OCI-LY7 (cell line): ENCODE measurements around the gene LHFPL2. TPM values are rescaled to one million over a fixed set of nuclear protein-coding genes. Genes with fewer than 3 reads are reported as not detected.

Experiments used
- BruUV-seq: library from RNA; stranded (reverse); fragments of 400-500 nt; replicated peaks from 2 replicates; lab custom pipeline; 2021; lab: Mats Ljungman, UMichigan
- CTCF ChIA-PET: fragments of 300-600 bp; sonication (Branson Sonifier 250); formaldehyde crosslinking; loops from one replicate; lab custom pipeline; 2022; ENCODE audit warnings: antibody characterized with exemption; ENCODE audit not compliant: unreplicated experiment; lab: Charles Lee
- POLR2A ChIA-PET: fragments of 300-600 bp; sonication (Branson Sonifier 250); formaldehyde crosslinking; loops from one replicate; lab custom pipeline; 2022; ENCODE audit warnings: antibody characterized with exemption; lab: Charles Lee
- DNase-seq: peaks from one replicate; pipeline ENCODE4 v3.0.0-alpha.2; 2015; ENCODE audit warnings: low spot score
- H2AFZ ChIP-seq: fragments of 200-600 bp; sonication (generic), shearing (Covaris generic); 2 replicates; pipeline ENCODE4 v1.6.1; 2014; ENCODE audit warnings: mild to moderate bottlenecking, antibody characterized with exemption, low read length, moderate library complexity
- H3K27ac ChIP-seq: fragments of 200-600 bp; sonication (generic); 2 replicates; pipeline ENCODE4 v1.5.1; 2014; ENCODE audit warnings: mixed run types, low read depth, mild to moderate bottlenecking, moderate library complexity, low read length, inconsistent platforms; ENCODE audit not compliant: poor library complexity, severe bottlenecking
- H3K36me3 ChIP-seq: fragments of 200-600 bp; sonication (generic); 2 replicates; pipeline ENCODE4 v1.6.1; 2014; ENCODE audit warnings: mild to moderate bottlenecking, antibody characterized with exemption, low read length, moderate library complexity, mixed read lengths; ENCODE audit not compliant: insufficient read depth
- H3K4me1 ChIP-seq: fragments of 200-600 bp; sonication (generic); 2 replicates; pipeline ENCODE4 v1.5.1; 2014; ENCODE audit warnings: mild to moderate bottlenecking, low read length; ENCODE audit not compliant: insufficient read depth, poor library complexity, severe bottlenecking
- H3K4me2 ChIP-seq: fragments of 200-600 bp; sonication (generic); 2 replicates; pipeline ENCODE4 v1.6.1; 2014; ENCODE audit warnings: mild to moderate bottlenecking, low read length
- H3K4me3 ChIP-seq: fragments of 200-600 bp; sonication (generic); 2 replicates; pipeline ENCODE4 v1.5.1; 2014; ENCODE audit warnings: mild to moderate bottlenecking, low read depth, low read length; ENCODE audit not compliant: poor library complexity, severe bottlenecking
- H3K79me2 ChIP-seq: fragments of 200-600 bp; sonication (generic); 2 replicates; pipeline ENCODE4 v1.6.1; 2016; ENCODE audit warnings: low read depth, mild to moderate bottlenecking, low read length, moderate library complexity, mixed read lengths; ENCODE audit not compliant: insufficient read depth
- H3K9me2 ChIP-seq: fragments of 200-600 bp; sonication (generic); 2 replicates; pipeline ENCODE4 v1.6.1; 2016; ENCODE audit warnings: mild to moderate bottlenecking, low read length, mixed read lengths; ENCODE audit not compliant: insufficient read depth
- H3K9me3 ChIP-seq: fragments of 200-600 bp; sonication (generic); 2 replicates; pipeline ENCODE4 v1.6.1; 2014; ENCODE audit warnings: mild to moderate bottlenecking, mixed run types, low read length, mixed read lengths
- H4K20me1 ChIP-seq: fragments of 200-600 bp; sonication (generic); 2 replicates; pipeline ENCODE4 v1.6.1; 2014; ENCODE audit warnings: mild to moderate bottlenecking, antibody characterized with exemption, low read length, moderate library complexity, mixed read lengths; ENCODE audit not compliant: insufficient read depth
- EZH2phosphoT487 ChIP-seq: fragments of 200-600 bp; sonication (generic); IDR thresholded peaks from 2 replicates; pipeline ENCODE4 v1.6.1; 2018; ENCODE audit warnings: low read depth, borderline replicate concordance, mild to moderate bottlenecking, mixed run types, antibody characterized with exemption, low read length, moderate library complexity, mixed read lengths
- intact Hi-C: fragments of 100-400 bp; cut with micrococcal nuclease; formaldehyde crosslinking; loops from one replicate; pipeline ENCODE4 v1.10.0; 2022; ENCODE audit not compliant: unreplicated experiment
- total RNA-seq, 2 experiments: library from RNA; depleted of rRNA in 1 of 2; stranded (reverse); fragments of >200 nt in 1 of 2; shearing (Covaris generic) in 1 of 2; gene quantifications; 2 replicates each; pipeline ENCODE4 v1.2.3, GENCODE V29; 2014 to 2022
- TF ChIP-seq, protein P1 (sequence below): fragments of 200-600 bp; sonication (generic); conservative IDR thresholded peaks from 2 replicates; pipeline ENCODE4 v1.5.1; 2014; ENCODE audit warnings: mild to moderate bottlenecking, antibody characterized with exemption, low read length, moderate library complexity, mixed read lengths

LHFPL2 gene
- total RNA-seq, 2 experiments from 2014 or later, result 12.2 to 24.0 TPM

DNA sequence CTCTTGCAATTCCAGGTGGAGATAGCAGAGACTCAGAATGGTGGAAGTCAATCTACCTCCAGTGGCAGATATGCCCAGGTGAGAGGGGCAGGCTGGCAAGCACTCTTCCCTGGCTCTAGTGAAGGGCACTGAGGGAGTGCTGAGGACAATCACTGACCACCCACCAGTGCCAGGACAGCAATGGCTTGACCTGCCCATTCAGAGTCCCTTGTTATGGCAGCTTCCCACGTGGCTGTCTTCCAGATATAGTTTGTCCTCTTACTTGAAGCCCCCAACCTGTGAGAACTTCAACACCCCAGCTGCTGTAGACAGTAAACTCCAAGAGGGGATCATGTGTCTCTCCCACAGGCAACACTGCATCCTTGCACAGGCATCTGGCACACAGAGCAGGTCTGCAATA is 104.7 kb downstream of the LHFPL2 start:
- Histone ChIP-seq H3K27ac (no peak overlapping the region), H4K20me1 (no peaks in the 10 kb centered on the region), H3K4me3 (no peak overlapping the region), H3K9me2 (no peaks in the 10 kb centered on the region), H3K4me1 (peaks cover 2% of the 10 kb centered on the region), H3K9me3 (no peaks in the 10 kb centered on the region), H2AFZ (no peak overlapping the region), H3K79me2 (no peaks in the 10 kb centered on the region), H3K4me2 (no peak overlapping the region), H3K36me3 (no peaks in the 10 kb centered on the region)
- DNase-seq, result no peak
- BruUV-seq, result no TSS peak
- ChIA-PET CTCF (no interaction called here), POLR2A (no interaction called here)
- no peak for TF ChIP-seq EZH2phosphoT487
- TF ChIP-seq, protein P1, sequence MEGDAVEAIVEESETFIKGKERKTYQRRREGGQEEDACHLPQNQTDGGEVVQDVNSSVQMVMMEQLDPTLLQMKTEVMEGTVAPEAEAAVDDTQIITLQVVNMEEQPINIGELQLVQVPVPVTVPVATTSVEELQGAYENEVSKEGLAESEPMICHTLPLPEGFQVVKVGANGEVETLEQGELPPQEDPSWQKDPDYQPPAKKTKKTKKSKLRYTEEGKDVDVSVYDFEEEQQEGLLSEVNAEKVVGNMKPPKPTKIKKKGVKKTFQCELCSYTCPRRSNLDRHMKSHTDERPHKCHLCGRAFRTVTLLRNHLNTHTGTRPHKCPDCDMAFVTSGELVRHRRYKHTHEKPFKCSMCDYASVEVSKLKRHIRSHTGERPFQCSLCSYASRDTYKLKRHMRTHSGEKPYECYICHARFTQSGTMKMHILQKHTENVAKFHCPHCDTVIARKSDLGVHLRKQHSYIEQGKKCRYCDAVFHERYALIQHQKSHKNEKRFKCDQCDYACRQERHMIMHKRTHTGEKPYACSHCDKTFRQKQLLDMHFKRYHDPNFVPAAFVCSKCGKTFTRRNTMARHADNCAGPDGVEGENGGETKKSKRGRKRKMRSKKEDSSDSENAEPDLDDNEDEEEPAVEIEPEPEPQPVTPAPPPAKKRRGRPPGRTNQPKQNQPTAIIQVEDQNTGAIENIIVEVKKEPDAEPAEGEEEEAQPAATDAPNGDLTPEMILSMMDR, result no peak
- intact Hi-C loops, result no loop called here

DNA sequence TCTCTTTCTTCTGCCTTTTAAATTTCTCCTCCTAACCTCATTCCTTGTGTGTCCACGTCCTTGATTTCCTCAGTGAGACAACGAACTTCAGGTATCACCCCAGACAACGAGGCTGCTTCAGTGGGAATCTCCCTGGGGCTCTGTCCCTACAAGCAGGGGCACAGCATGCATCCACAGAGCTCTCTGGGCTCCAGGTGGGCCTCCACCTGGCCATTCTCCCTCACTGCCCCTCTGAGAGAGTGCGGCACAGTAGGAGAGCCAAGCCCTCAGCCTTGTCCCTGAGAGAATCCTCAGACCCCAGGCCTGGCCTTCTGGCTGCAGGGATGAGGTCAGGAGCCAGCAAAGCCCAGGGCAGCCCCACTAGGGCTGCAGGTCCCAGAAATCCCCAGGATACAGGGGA is 105.3 kb downstream of the LHFPL2 start:
- Histone ChIP-seq H2AFZ (no peak overlapping the region), H3K36me3 (no peaks in the 10 kb centered on the region), H3K9me2 (no peaks in the 10 kb centered on the region), H3K79me2 (no peaks in the 10 kb centered on the region), H3K4me1 (peaks cover 8% of the 10 kb centered on the region), H3K4me3 (no peak overlapping the region), H3K4me2 (no peak overlapping the region), H3K27ac (no peak overlapping the region), H4K20me1 (no peaks in the 10 kb centered on the region), H3K9me3 (no peaks in the 10 kb centered on the region)
- intact Hi-C loops, result no loop called here
- POLR2A ChIA-PET, result no interaction called here
- TF ChIP-seq EZH2phosphoT487, result no peak
- TF ChIP-seq, protein P1, result no peak
- DNase-seq, result no peak
- CTCF ChIA-PET, result interaction anchor here (0.6 kb wide), 1 partner anchor 308 kb away, joined by 3 read pairs; no protein-coding TSS in a partner anchor
- no TSS peak for BruUV-seq

DNA sequence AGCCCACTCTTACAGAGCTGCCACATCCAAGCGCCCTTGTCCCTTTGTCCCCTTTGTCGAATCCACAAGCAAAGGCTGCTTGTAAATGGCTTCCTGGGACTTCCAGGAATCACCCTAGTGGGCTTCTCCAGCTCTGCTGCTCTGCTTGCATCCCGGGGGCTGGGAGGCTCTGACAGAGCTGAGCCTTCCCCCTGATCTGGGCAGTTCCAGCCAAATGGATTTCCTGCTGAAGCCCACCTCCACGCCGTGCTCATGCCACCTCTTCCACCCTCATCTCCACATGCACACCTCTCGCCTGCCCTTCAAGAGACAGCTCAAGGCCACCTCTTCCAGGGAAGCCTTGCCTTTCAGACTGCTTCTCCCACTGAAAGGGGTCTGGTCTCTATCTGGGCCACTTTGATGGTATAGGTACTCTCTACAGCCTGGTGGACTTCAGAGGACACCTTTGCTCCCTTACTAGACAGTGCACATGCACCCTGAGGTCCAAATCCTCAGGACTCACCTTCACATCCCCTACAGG is 106.2 kb downstream of the LHFPL2 start:
- H3K36me3 ChIP-seq, result no peaks in the 10 kb centered on the region
- ChIA-PET CTCF (no interaction called here), POLR2A (interaction anchor here (1.2 kb wide), 1 partner anchor 30 kb away, joined by 3 read pairs; no protein-coding TSS in a partner anchor)
- no peak for DNase-seq
- no TSS peak for BruUV-seq
- H3K9me2 ChIP-seq, result no peaks in the 10 kb centered on the region
- H4K20me1 ChIP-seq, result no peaks in the 10 kb centered on the region
- H2AFZ ChIP-seq, result no peak overlapping the region
- TF ChIP-seq EZH2phosphoT487, result no peak
- TF ChIP-seq, protein P1, result no peak
- no peak overlapping the region for H3K27ac ChIP-seq
- no peak overlapping the region for H3K4me2 ChIP-seq
- no peak overlapping the region for H3K4me3 ChIP-seq
- peaks cover 13% of the 10 kb centered on the region for H3K4me1 ChIP-seq
- H3K9me3 ChIP-seq, result no peaks in the 10 kb centered on the region
- intact Hi-C loops, result no loop called here
- no peaks in the 10 kb centered on the region for H3K79me2 ChIP-seq
